GM19438 (cell line): ENCODE data around the gene CHD8.
"Not testable (repeated sequence)": the region's sequence is repeated elsewhere in the genome, so short reads cannot be mapped to it uniquely, and the experiment has no call there.

Source experiments
- ATAC-seq: cut with Tn5 transposase; IDR thresholded peaks from one replicate; pipeline ENCODE4 v1.9.1; 2021; ENCODE audit warnings: low read depth; ENCODE audit not compliant: unreplicated experiment

Gene CHD8, protein sequence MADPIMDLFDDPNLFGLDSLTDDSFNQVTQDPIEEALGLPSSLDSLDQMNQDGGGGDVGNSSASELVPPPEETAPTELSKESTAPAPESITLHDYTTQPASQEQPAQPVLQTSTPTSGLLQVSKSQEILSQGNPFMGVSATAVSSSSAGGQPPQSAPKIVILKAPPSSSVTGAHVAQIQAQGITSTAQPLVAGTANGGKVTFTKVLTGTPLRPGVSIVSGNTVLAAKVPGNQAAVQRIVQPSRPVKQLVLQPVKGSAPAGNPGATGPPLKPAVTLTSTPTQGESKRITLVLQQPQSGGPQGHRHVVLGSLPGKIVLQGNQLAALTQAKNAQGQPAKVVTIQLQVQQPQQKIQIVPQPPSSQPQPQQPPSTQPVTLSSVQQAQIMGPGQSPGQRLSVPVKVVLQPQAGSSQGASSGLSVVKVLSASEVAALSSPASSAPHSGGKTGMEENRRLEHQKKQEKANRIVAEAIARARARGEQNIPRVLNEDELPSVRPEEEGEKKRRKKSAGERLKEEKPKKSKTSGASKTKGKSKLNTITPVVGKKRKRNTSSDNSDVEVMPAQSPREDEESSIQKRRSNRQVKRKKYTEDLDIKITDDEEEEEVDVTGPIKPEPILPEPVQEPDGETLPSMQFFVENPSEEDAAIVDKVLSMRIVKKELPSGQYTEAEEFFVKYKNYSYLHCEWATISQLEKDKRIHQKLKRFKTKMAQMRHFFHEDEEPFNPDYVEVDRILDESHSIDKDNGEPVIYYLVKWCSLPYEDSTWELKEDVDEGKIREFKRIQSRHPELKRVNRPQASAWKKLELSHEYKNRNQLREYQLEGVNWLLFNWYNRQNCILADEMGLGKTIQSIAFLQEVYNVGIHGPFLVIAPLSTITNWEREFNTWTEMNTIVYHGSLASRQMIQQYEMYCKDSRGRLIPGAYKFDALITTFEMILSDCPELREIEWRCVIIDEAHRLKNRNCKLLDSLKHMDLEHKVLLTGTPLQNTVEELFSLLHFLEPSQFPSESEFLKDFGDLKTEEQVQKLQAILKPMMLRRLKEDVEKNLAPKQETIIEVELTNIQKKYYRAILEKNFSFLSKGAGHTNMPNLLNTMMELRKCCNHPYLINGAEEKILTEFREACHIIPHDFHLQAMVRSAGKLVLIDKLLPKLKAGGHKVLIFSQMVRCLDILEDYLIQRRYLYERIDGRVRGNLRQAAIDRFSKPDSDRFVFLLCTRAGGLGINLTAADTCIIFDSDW (N-terminal part only)

DNA sequence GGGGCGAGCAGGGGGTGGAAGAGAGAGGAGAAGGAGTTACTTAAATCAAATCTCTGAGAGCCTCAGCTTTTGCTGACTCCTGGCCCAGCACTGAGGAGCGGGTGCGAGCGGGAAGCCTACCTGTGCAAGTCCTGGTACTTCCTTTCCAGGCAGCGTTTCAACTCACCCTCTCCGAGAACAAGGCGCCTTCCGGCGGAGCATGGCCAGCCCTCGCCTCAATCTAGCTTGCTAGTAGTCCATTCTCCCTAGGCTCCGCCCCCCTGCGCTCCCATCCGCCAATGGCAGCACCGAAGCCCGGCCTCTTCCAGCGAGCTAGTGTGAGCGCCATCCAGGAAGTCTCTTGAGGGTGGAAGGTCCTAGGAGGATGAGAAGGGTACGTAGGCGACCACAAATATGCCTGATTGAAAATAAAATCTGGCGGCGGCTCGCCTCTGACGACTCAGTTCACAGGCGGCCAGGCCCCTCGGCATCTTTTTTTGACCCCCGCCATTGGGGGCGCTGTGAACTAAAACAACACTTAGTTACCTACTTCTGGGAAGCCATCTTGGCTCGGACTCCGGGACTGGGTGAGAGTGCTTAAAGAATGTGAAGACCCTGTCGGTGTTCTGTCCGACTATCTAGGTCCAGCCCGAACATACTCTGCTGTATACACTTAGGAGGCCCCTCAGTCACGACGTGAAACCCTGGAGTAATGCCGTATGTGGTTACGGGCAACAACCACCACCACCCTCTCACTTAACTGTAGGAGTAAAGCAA lies at the start of gene CHD8:
Gene CHD8 (minus strand): TSS at position 212 of the 756 bp plus-strand sequence. CDS start 24,480 bp downstream, outside the sequence.
- ATAC-seq, result peak; percentile 94

DNA sequence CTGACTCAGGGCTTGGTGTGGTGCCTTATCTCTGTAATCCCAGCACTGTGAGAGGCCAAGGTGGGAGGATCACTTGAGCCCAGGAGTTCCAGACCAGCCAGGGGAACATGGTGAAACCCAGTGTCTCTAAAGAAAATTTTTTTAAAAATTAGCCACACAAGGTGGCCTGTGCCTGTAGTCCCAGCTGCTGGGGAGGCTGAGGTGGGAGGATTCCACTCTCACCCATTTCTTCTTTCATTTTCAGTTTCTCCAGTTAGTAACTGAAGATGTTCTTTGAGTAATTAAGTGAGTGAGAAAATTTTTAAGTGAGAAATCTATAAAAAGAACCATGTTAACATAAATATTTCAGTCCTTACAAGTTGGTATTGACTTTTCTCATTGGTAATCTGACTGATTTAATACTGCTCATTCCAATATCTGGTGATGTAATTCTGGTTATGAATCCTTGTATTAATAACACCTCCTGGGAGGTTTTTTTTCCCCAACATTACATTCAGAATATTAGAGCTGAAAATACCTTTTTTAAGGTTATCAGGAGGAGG lies 49.2 kb upstream of the CHD8 start:
- ATAC-seq, result peak; percentile 81

DNA sequence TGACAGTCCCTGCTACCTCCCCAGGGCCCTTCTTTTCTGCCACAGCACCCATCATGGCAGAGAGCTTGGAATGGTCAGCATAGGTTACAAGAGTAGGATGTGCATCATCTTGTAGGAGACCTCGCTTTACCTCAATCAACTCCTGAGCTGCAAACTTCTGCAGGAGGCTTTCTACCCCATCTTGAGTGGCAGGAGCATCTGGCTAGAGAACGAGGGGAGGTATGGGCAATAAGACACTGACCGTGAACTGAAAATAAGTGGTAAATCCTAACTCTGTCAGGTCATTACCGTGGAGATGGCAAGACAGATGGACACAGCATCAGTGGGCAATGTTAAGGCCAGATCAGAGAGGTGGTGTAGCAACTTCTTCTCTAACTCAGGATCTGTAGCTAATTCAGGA lies 47.5 kb upstream of the CHD8 start:
- ATAC-seq, result no peak

GRCh38 chr14:21501568-21501967 lies 45.6 kb upstream of the CHD8 start:
- ATAC-seq, result no peak

GRCh38 chr14:21498540-21499526 lies 42.9 kb upstream of the CHD8 start:
- ATAC-seq, result no peak

DNA sequence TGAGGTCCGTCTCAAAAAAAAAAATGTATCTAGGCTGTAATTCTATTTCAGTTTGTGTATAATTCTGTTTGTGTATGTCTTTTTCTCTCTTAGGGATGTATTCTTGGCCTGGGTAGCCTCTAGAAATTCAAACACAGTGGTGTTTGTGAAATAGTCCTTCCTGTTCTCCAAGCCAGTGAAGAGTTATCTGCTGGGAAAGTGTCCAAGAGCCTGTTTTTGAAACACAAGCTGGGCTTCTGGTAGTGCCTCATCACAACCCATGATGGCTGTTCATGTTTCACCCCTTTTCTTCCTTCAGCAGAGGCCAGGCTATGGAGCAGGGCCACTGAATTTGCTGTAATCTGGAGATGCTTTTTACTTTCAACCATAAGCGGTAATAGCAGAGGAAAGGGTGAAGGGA lies 40.5 kb upstream of the CHD8 start:
- ATAC-seq, result no peak

DNA sequence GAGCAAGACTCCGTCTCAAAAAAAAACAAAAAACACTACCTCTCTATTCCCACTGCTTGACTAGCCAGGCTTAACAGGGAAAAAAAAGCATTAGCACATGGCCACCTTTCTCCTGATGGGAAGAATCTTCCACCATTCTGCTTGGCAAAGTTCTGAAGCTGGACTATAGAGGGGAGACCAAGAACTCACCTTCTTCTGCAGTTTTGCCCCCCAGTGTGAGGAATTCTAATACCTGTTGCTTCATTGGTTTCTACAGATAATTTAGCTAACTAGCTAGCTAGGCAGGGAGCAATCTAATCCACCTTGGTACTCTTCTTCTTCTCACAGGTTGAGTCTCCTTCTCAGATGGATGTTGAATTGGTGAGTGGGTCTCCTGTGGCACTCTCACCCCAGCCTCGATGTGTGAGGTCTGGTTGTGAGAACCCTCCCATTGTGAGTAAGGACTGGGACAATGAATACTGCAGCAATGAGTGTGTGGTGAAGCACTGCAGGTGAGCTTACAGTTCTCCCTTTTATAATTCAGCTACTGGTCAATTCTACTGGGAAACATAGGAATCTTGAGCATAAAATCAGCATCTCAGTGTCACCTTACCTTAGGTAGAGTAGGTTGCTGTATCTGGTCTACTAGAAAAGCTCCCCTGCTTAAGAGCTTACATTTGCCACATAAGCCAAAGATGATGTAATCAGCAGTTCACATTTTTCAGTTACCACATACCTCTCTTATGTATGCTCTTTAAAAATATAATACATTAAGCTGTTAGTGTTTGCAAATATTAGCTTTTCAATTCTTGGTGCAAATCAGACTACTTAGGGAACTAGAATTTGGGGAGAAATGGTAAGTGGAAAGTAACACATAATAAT lies 39.2 kb upstream of the CHD8 start:
- ATAC-seq, result no peak

GRCh38 chr14:21486640-21487087 lies 30.7 kb upstream of the CHD8 start:
- ATAC-seq, result no peak

DNA sequence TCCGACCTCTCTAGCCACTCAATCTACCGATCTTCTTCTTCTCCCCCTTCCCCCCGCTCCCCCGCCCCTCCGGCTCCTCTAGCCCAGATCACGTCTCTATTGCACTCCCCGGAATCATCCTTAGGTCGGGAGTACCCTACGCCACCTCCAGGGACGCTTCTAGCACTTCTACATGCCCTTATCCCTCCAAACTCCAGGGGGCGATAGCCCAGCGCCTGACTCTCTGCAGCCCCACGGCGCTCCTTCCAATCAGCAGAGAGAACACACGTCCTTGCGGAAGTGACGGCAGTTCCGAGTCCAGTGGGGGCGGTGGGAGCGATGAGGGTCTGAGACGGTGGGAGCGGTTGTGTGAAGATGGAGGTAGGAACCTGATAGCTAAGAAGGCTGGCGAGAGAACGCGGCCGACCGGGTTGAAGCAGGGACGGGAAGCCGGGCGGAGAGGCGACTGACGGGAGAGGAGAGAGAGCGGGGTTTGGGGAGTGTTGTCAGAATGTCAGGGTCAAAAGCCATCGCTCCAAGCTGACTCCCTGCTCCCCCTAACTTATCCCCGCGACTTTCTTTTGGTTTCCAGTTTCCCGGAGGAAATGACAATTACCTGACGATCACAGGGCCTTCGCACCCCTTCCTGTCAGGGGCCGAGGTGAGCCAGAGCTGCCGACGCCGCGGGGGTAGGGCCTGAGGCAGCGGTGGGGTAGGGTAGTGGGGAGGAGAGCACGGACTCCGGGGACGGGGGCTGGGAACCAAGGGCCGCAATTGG lies 21.2 kb upstream of the CHD8 start, which contains the start of the genes RAB2B and TOX4:
Gene RAB2B (minus strand): TSS at position 35 of the 757 bp plus-strand sequence. CDS start 87 bp downstream, outside the sequence.
Gene TOX4 (plus strand): TSS at position 271 of the 757 bp plus-strand sequence. CDS start 84 bp downstream, at position 355.
- peak; percentile 99 for ATAC-seq

DNA sequence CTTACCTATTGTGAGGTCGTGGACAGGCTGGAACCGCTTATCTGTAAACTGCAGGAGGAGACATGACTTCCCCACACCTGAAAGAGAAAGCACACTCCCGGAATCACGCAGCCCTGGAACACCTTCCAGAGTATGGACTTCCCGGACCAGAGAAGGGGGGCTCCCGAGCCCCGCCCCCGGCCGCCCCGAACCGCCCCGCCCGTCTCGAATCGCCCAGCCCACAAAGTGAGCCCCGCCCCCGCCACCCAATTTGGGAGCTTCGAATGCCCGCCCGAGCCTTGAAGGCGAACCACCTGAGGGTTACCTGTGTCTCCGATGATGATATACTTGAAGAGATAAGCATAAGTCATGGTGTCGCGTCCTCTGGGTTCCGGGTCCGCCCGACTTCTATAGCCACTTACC lies 20.6 kb upstream of the CHD8 start:
- no peak for ATAC-seq

DNA sequence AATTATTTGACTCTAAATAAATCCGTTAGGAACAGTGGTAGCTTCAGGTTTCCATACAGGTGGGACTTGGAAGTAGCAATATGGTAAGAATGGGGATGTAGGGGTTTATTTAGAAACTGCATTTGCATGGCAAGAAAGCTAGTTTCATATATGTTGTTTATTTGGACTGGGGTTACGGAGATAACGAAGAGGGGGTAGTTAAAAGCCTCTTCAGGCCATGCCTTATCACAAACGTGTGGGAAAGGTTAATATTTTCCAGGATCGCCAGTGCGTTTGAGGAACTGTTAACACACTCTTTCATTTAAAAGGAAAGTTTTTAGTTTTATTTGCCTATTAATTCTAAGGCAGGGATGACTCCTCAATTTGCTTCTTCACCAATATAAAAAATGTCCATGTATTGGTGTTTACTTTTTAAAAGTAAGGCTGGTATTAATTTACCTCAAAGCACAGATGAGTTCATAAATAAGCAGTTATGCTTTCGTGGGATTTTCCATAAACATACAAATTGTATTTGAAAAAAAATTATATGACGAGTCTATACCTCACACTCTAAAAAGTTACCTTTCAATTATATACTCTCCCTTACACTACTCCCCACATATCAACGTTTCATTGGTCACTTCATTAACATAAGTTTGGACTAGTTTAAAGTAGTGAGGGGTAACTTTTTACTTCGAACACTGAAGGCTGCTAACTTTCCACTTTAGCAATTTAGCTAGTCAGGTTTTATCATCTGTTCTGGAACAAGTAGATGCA lies 20.0 kb upstream of the CHD8 start:
- no peak for ATAC-seq

GRCh38 chr14:21467616-21468015 lies 11.7 kb upstream of the CHD8 start:
- ATAC-seq, result no peak

DNA sequence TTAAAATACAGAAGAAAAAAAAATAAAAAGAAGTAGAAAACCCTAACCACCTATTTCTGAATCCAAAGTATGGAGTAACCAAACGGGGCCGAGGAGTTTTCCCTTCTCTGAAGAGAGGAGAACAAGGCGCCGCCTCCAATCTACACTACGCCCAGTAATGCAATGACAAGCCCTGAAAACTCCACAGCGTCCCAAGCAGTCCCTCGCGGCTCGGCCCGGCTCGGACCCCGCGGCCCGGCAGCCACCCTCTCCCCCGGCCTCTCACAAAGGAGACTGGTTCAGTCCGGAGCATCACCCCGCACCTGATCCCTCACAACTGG lies 371 bp downstream of the CHD8 start:
- ATAC-seq, result no peak

- no peak for ATAC-seq
Observed at GRCh38 chr14:21454843-21455544, 929 bp downstream of the CHD8 start.

GRCh38 chr14:21449899-21450216 lies 6.1 kb downstream of the CHD8 start:
- ATAC-seq, result no peak

GRCh38 chr14:21442657-21443056 lies 13.3 kb downstream of the CHD8 start:
- not testable (repeated sequence) for ATAC-seq
